ENCODE data around the gene CIART. TPM values are rescaled to one million over a fixed set of nuclear protein-coding genes. Genes with fewer than 3 reads are reported as not detected.

Gene CIART
- total RNA-seq, 6 experiments from 2014 or later, result 5.6 to 9.8 (median 8.0) TPM

DNA sequence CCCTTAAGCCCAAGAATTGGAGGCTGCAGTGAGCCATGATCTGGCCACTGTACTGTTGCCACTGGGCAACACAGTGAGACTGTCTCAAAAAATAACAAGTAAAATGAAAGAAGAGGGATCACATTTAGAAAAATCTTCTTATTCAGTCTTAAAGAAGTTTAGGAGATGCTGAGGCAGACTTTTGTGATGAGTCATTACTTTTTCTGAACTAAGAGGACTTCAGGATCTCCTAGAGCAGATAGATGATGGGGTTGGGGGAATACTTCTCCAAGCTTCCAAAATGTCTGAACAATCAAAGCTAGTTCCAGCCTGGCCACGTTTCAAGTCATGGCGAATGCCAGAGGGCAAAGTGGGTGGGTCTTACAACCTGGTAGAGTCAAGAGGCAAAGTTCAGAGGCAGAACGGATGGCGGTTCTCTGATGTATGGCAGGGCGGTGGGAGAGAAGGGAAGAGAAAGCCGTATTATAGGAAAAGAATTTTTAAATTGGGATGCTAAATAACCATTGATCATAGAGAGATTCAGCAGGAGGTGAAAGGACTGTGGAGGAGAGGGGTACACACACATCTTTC is 2.1 kb upstream of the CIART start:
- Mint-ChIP-seq H3K27me3 (ENCODE audit: insufficient read depth) (no peaks in the 10 kb centered on the region; the same call in 1 of the 2 replicates), H3K36me3 (ENCODE audit: low read depth) (peaks cover 5% of the 10 kb centered on the region; the same call in 1 of the 2 replicates), H3K9me3 (peaks cover 4% of the 10 kb centered on the region), H3K4me3 (peak overlapping the region; percentile 94), H3K4me1 (ENCODE audit: low read depth) (peaks cover 42% of the 10 kb centered on the region), H3K27ac (peak overlapping the region; percentile 98)
- TF ChIP-seq, protein P1, sequence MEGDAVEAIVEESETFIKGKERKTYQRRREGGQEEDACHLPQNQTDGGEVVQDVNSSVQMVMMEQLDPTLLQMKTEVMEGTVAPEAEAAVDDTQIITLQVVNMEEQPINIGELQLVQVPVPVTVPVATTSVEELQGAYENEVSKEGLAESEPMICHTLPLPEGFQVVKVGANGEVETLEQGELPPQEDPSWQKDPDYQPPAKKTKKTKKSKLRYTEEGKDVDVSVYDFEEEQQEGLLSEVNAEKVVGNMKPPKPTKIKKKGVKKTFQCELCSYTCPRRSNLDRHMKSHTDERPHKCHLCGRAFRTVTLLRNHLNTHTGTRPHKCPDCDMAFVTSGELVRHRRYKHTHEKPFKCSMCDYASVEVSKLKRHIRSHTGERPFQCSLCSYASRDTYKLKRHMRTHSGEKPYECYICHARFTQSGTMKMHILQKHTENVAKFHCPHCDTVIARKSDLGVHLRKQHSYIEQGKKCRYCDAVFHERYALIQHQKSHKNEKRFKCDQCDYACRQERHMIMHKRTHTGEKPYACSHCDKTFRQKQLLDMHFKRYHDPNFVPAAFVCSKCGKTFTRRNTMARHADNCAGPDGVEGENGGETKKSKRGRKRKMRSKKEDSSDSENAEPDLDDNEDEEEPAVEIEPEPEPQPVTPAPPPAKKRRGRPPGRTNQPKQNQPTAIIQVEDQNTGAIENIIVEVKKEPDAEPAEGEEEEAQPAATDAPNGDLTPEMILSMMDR (IDR thresholded peaks at IDR 0.05), result no peak
- no peak for DNase-seq

DNA sequence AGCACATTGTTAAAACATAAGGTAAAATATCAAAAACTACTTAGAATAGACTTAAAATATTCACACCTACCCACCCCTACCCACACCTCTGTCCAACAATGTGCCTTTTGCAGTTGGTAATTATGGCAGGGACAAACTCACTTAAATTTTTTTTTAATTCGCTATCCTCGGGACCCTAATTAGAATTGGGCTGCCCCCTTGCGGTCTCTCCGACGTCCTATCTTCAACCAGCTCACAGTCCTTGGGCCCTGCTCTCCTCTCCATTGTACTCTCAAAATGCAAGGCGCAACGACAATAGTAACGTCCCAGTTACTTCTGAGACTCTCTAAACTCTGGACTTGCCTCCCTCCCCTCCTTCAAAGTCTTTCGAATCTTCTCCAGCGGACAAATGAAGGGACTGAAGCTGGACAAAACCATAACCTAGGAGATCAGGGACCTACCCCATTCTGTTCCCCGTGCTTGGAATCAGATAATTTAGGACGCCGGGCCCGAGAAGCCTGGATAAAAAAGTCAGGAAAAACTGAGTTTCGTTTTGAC is 1.1 kb upstream of the CIART start:
- Mint-ChIP-seq H3K36me3 (ENCODE audit: low read depth) (peaks cover 5% of the 10 kb centered on the region; the same call in 1 of the 2 replicates), H3K9me3 (peaks cover 4% of the 10 kb centered on the region), H3K4me3 (peak overlapping the region; percentile 94), H3K4me1 (ENCODE audit: low read depth) (peaks cover 42% of the 10 kb centered on the region), H3K27me3 (ENCODE audit: insufficient read depth) (no peaks in the 10 kb centered on the region; the same call in 1 of the 2 replicates), H3K27ac (peak overlapping the region; percentile 98)
- TF ChIP-seq, protein P1 (IDR thresholded peaks at IDR 0.05), result peak; percentile 87
- peak; percentile 62 for DNase-seq

DNA sequence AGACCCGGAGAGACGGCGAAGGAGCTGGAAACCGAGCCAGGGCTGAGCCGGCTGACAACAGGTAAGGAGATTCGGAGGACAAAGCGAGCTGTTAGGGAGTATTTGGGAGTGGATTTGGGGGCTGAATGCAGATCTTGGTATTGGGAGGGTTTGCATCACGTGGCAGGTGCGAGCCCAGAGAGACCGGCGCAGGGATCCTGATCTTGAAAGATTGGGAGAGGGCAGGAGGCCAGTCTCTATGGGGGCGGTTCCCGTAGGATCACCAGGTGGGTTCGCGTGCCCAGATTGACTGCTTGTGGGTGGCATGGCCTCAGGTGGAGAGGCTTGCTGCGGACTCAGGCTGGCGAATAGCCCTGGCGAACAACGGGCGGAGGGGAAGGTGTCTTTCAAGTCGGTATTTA is 204 bp downstream of the CIART start:
- Mint-ChIP-seq H3K27ac (peak overlapping the region; percentile 98), H3K4me1 (ENCODE audit: low read depth) (peaks cover 42% of the 10 kb centered on the region)

DNA sequence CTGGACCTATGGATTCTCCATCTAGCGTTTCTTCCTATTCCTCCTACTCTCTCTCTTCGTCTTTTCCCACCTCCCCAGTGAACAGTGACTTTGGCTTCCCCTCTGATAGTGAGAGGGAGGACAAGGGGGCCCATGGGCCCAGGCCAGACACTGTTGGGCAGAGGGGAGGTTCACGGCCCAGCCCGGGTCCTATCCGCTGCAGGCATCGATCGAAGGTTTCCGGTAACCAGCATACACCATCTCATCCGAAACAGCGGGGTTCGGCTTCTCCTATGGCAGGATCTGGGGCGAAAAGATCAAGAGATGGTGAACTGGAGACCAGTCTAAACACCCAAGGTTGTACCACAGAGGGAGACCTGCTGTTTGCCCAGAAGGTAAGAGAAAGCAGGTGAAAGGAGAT is 906 bp downstream of the CIART start:
- Mint-ChIP-seq H3K9me3 (peaks cover 4% of the 10 kb centered on the region), H3K27me3 (ENCODE audit: insufficient read depth) (no peaks in the 10 kb centered on the region; the same call in 1 of the 2 replicates)

More for the DNA sequence above, 204 bp downstream of the CIART start:
- DNase-seq, result no peak
- Mint-ChIP-seq H3K27me3 (ENCODE audit: insufficient read depth) (no peaks in the 10 kb centered on the region; the same call in 1 of the 2 replicates), H3K4me3 (peak overlapping the region; percentile 94), H3K36me3 (ENCODE audit: low read depth) (peaks cover 5% of the 10 kb centered on the region; the same call in 1 of the 2 replicates), H3K9me3 (peaks cover 4% of the 10 kb centered on the region)
- TF ChIP-seq, protein P1 (IDR thresholded peaks at IDR 0.05), result no peak

DNA sequence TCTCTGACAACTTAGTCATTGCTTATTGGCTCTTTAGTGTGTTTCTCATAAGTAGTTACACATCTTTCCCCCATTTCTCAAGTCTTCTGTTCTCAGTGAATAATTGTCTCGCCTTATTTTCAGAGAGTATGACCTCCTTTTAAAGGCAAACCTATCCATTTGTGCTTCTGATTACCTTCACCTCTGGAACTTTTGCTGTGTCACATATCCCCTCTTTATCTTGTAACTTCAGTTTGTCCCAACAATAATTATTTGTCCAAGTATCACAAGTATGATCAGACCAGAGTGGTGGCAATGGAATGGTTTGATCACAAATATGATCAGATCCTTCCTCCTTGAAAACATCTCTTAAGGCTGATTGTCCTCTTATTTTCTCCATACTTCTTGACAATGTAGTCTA is 6.0 kb downstream of the CIART start:
- no peak for DNase-seq
- no peaks in the 10 kb centered on the region; the same call in none of the 2 replicates for H3K27me3 Mint-ChIP-seq (ENCODE audit: insufficient read depth)
- no peaks in the 10 kb centered on the region; the same call in 1 of the 2 replicates for H3K36me3 Mint-ChIP-seq (ENCODE audit: low read depth)
- peaks cover 10% of the 10 kb centered on the region for H3K4me1 Mint-ChIP-seq (ENCODE audit: low read depth)
- no peaks in the 10 kb centered on the region for H3K9me3 Mint-ChIP-seq
- TF ChIP-seq, protein P1 (IDR thresholded peaks at IDR 0.05), result no peak
- H3K4me3 Mint-ChIP-seq, result no peak overlapping the region
- no peak overlapping the region for H3K27ac Mint-ChIP-seq

More for the DNA sequence above, 906 bp downstream of the CIART start:
- no peak for DNase-seq
- Mint-ChIP-seq H3K4me1 (ENCODE audit: low read depth) (peaks cover 42% of the 10 kb centered on the region), H3K36me3 (ENCODE audit: low read depth) (peaks cover 5% of the 10 kb centered on the region; the same call in 1 of the 2 replicates), H3K4me3 (peak overlapping the region; percentile 94), H3K27ac (peak overlapping the region; percentile 98)
- TF ChIP-seq, protein P1 (IDR thresholded peaks at IDR 0.05), result no peak
